Fibroblast of skin of scalp (primary cell): ENCODE data around the gene APH1B.

ENCODE experiments used
- DNase-seq: peaks from one replicate; pipeline ENCODE4 v3.0.0-alpha.2; 2013

Gene APH1B

DNA sequence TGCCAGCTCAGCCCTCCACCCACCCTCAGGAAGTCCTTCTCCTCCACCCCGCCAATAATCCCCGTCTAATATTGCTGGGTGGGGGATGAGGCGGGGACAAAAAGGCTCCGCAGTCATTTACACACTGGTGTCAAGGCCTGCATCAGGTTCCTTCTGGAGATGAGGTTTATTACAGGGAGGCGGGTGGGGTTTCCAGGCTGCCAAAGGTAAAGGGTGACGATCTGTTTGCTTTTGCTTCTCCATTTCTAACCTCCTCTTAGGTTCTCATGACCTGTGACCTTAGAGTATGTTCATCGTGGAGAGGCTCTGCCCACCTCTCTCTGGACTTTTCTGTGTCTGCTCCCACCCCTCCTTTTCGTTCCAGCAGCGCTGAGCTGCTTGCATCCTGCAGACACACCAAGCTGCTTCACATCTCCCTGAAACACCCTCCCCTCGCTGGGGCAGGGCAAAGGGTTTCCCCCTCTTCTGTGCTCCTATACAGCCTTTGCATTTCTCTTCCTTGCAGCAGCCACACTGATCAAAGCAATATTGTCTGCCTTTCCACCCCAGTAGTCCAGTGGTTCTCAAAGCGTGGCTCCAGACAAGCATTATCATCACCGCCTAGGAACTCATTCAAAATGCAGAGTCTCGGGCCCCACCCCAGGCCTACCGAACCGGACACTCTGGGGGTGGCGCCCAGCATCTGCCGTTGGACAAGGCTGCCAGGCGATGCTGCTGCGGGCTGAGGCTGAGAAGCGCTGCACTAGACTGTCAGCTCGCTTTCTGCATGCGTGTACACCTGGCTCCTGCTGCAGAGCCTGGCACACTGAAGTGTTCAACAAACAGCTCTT, 77.6 kb downstream of the APH1B start:
- no peak for DNase-seq

DNA sequence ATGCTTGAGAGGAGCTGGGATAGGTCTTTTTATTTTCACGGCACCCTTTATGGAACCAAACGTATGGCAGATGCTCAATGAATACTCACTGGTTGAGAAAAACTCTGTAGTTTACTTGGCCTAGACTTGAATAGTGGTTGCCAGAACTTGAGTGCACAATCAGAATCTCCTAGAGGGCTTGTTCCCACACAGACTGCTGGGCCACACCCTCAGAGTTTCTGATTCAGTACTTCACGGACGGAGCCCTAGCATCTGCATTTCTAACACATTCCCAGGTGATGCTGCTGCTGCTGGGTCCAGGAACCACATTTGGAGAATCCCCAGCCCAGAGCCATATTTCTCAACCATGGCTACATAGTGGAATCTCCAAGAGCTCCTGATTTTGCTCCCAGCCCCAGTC, 79.7 kb downstream of the APH1B start:
- DNase-seq: no peak

DNA sequence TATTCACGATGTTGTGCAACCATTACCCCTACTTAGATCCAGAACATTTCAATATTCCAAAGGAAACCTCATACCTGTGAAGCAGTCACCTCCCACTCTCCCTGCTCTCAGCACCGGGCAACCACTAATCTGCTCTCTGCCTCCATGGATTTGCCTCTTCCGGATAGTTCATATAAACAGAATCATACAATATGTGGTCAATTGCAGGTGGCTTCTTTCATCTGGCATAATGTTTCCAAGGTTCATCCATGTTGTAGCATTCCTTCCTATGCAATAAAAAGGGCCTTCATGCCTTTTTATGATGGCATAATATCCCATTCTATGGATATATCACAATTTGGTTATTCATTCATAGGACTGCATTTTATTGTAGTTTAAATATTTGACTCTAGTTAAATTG, 80.3 kb downstream of the APH1B start:
- DNase-seq: no peak

DNA sequence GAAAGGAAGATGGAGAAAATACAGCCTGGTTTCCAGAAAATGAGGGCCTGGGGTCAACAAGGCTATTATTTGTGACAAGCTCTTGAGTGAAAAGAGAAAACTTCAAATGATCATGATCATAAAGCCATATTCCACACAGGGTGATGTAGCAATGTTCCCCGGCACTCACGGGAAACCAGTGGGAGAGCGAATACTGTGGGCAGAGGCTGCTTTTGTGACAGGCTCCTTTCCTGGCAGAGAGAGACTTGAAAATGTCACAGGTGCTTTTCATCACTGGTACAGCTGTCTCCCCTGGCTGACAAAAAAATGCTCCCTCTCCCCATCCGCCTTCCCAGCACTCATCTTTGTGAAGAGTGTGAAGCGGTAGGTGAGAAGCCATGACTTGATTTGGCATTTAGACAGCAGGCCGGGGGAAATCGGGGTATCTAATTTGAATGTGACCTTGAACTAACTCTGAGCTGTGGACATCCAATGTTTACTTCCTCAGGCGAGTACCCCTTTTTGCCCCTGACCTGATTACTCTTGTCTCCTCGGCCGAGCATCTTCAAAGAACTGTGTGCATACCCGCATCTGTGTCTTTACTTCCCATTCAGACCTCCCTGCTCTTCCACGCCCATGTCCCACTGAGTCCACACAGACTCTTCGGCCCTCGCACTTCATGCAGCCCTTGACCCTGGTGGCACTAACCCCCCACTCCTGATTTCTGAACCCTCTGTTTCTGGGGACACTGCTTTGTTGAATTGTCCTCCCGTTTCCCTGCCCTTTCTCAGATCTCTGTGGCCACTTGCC, 81.0 kb downstream of the APH1B start:
- DNase-seq: no peak
